ENCODE measurements around the gene PHF12. TPM values are rescaled to one million over a fixed set of nuclear protein-coding genes. Genes with fewer than 3 reads are reported as not detected.

Gene PHF12
- total and polyA plus RNA-seq, 2 experiments from 2014 or later = 19.7 to 41.0 TPM

DNA sequence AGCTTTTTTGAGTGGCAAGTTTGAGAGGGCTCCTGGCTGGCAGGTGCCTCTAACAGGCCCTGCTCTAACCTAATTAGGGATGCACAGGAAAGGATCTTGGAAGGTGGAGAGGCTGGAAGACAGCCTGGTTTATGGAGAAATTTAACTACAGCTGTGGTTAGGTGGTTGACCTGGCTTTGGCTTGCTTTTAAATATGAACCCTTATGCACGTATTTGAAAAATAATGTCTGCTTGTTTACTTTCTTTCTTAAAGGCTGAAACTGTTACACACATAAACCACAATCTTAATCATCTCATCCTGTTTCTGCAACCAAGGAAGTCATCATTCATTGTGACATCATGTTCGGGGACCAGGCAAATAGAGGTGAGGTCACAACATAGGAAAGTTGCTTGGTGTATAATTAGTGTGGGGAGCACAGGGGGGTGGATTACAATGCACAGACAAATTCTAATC, 25.4 kb downstream of the PHF12 start (continued):
- TF ChIP-seq, protein P1, sequence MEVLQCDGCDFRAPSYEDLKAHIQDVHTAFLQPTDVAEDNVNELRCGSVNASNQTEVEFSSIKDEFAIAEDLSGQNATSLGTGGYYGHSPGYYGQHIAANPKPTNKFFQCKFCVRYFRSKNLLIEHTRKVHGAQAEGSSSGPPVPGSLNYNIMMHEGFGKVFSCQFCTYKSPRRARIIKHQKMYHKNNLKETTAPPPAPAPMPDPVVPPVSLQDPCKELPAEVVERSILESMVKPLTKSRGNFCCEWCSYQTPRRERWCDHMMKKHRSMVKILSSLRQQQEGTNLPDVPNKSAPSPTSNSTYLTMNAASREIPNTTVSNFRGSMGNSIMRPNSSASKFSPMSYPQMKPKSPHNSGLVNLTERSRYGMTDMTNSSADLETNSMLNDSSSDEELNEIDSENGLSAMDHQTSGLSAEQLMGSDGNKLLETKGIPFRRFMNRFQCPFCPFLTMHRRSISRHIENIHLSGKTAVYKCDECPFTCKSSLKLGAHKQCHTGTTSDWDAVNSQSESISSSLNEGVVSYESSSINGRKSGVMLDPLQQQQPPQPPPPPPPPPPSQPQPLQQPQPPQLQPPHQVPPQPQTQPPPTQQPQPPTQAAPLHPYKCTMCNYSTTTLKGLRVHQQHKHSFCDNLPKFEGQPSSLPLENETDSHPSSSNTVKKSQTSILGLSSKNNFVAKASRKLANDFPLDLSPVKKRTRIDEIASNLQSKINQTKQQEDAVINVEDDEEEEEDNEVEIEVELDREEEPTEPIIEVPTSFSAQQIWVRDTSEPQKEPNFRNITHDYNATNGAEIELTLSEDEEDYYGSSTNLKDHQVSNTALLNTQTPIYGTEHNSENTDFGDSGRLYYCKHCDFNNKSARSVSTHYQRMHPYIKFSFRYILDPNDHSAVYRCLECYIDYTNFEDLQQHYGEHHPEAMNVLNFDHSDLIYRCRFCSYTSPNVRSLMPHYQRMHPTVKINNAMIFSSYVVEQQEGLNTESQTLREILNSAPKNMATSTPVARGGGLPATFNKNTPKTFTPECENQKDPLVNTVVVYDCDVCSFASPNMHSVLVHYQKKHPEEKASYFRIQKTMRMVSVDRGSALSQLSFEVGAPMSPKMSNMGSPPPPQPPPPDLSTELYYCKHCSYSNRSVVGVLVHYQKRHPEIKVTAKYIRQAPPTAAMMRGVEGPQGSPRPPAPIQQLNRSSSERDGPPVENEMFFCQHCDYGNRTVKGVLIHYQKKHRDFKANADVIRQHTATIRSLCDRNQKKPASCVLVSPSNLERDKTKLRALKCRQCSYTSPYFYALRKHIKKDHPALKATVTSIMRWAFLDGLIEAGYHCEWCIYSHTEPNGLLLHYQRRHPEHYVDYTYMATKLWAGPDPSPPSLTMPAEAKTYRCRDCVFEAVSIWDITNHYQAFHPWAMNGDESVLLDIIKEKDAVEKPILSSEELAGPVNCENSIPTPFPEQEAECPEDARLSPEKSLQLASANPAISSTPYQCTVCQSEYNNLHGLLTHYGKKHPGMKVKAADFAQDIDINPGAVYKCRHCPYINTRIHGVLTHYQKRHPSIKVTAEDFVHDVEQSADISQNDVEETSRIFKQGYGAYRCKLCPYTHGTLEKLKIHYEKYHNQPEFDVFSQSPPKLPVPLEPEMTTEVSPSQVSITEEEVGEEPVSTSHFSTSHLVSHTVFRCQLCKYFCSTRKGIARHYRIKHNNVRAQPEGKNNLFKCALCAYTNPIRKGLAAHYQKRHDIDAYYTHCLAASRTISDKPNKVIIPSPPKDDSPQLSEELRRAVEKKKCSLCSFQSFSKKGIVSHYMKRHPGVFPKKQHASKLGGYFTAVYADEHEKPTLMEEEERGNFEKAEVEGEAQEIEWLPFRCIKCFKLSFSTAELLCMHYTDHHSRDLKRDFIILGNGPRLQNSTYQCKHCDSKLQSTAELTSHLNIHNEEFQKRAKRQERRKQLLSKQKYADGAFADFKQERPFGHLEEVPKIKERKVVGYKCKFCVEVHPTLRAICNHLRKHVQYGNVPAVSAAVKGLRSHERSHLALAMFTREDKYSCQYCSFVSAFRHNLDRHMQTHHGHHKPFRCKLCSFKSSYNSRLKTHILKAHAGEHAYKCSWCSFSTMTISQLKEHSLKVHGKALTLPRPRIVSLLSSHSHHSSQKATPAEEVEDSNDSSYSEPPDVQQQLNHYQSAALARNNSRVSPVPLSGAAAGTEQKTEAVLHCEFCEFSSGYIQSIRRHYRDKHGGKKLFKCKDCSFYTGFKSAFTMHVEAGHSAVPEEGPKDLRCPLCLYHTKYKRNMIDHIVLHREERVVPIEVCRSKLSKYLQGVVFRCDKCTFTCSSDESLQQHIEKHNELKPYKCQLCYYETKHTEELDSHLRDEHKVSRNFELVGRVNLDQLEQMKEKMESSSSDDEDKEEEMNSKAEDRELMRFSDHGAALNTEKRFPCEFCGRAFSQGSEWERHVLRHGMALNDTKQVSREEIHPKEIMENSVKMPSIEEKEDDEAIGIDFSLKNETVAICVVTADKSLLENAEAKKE (CRISPR knock-in tag; IDR thresholded peaks at IDR 0.05) = no peak
- TF ChIP-seq CREB1 (CRISPR knock-in tag; IDR thresholded peaks at IDR 0.05; ENCODE audit: low read depth) = no peak
- TF ChIP-seq STAT1 (IDR thresholded peaks at IDR 0.05; ENCODE audit: unreplicated experiment) = no peak
- TF ChIP-seq, protein P2, sequence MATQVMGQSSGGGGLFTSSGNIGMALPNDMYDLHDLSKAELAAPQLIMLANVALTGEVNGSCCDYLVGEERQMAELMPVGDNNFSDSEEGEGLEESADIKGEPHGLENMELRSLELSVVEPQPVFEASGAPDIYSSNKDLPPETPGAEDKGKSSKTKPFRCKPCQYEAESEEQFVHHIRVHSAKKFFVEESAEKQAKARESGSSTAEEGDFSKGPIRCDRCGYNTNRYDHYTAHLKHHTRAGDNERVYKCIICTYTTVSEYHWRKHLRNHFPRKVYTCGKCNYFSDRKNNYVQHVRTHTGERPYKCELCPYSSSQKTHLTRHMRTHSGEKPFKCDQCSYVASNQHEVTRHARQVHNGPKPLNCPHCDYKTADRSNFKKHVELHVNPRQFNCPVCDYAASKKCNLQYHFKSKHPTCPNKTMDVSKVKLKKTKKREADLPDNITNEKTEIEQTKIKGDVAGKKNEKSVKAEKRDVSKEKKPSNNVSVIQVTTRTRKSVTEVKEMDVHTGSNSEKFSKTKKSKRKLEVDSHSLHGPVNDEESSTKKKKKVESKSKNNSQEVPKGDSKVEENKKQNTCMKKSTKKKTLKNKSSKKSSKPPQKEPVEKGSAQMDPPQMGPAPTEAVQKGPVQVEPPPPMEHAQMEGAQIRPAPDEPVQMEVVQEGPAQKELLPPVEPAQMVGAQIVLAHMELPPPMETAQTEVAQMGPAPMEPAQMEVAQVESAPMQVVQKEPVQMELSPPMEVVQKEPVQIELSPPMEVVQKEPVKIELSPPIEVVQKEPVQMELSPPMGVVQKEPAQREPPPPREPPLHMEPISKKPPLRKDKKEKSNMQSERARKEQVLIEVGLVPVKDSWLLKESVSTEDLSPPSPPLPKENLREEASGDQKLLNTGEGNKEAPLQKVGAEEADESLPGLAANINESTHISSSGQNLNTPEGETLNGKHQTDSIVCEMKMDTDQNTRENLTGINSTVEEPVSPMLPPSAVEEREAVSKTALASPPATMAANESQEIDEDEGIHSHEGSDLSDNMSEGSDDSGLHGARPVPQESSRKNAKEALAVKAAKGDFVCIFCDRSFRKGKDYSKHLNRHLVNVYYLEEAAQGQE (IDR thresholded peaks at IDR 0.05; ENCODE audit: unreplicated experiment) = no peak
- TF ChIP-seq ZNF114 (CRISPR knock-in tag; IDR thresholded peaks at IDR 0.05) = no peak

DNA sequence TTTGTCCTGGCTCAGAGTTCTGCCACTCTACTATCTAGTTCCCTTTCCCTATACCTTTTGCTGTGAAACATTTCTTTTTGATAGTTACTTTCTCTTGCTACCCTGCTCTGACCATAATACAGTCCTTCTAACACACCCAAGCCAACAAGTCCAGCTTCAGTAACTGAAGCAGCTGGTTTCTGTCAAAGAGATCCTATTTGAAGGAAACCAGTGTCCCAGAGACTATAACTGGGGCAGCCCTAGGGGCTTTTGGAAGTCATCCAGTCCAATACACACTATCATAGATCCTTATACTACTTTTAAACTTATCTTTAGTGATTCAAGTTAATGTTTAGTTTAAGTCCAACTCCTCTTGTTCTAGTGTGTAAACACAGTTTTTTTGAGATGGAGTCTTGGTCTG, 31.1 kb downstream of the PHF12 start:
- peaks cover 82% of the 10 kb centered on the region for H3K36me3 ChIP-seq (ENCODE audit: insufficient read depth)
- Mint-ChIP-seq H3K36me3 (ENCODE audit: low read depth) (peaks cover 96% of the 10 kb centered on the region), H3K27ac (no peak overlapping the region), H3K27me3 (ENCODE audit: insufficient read depth, low read depth, poor library complexity) (peaks cover 2% of the 10 kb centered on the region), H3K4me3 (no peak overlapping the region), H3K4me1 (no peaks in the 10 kb centered on the region), H3K9me3 (no peaks in the 10 kb centered on the region)
- peaks cover 27% of the 10 kb centered on the region for H4K20me1 ChIP-seq (replicated peaks; ENCODE audit: insufficient read depth)
- no peaks in the 10 kb centered on the region for H3K9me2 ChIP-seq (ENCODE audit: insufficient read depth)
- peaks cover 51% of the 10 kb centered on the region for H3F3A ChIP-seq (replicated peaks; ENCODE audit: low read depth)
- H3K4me1 ChIP-seq (ENCODE audit: insufficient read depth) = no peaks in the 10 kb centered on the region
- no peak overlapping the region; the same call in 1 of the 2 replicates for H3K27ac ChIP-seq (ENCODE audit: low read depth)
- TF ChIP-seq EZH2 (IDR thresholded peaks at IDR 0.05; ENCODE audit: low read depth, unreplicated experiment) (no peak), NANOG (IDR thresholded peaks at IDR 0.05; ENCODE audit: borderline replicate concordance) (no peak), ZNF331 (CRISPR knock-in tag; IDR thresholded peaks at IDR 0.05; ENCODE audit: low read depth) (no peak)
- no peak overlapping the region for H3K4me3 ChIP-seq
- H2AFZ ChIP-seq = no peak overlapping the region
- peaks cover 34% of the 10 kb centered on the region for H3K79me2 ChIP-seq (replicated peaks; ENCODE audit: insufficient read depth)
- H3K4me2 ChIP-seq = no peak overlapping the region
- no peak for ATAC-seq
- no peaks in the 10 kb centered on the region for H3K27me3 ChIP-seq (ENCODE audit: insufficient read depth)
- no peak for DNase-seq (ENCODE audit: low spot score)

Measured in GM23338 (cell line).